Upper lobe of left lung (tissue), 4 donors: ENCODE measurements around the gene KIF13A.

Source experiments
- EP300 ChIP-seq, 4 donors: sonication (generic); formaldehyde crosslinking; IDR thresholded peaks; one replicate each; pipeline ENCODE4 v1.5.1; 2017; ENCODE audit warnings: antibody characterized with exemption in 4 of 4, control low read depth in 2 of 4
- POLR2A ChIP-seq, 4 donors: fragments of 450-650 bp; IDR thresholded peaks; one replicate each; pipeline ENCODE4 v1.5.1; 2016 to 2017; ENCODE audit warnings: antibody characterized with exemption in 4 of 4, mild to moderate bottlenecking in 2 of 4
- POLR2AphosphoS5 ChIP-seq, 2 donors: sonication (generic); formaldehyde crosslinking; IDR thresholded peaks; one replicate each; pipeline ENCODE4 v1.5.1; 2017; ENCODE audit warnings: antibody characterized with exemption in 2 of 2
- TF ChIP-seq, protein P1 (sequence below), 6 experiments: fragments of 450-650 bp in 4 of 6; fragments of 200-600 bp in 2 of 6; sonication (generic) in 2 of 6; IDR thresholded peaks; one replicate each; pipeline ENCODE4 v1.5.1; 2016 to 2019; ENCODE audit warnings: antibody characterized with exemption in 6 of 6

DNA sequence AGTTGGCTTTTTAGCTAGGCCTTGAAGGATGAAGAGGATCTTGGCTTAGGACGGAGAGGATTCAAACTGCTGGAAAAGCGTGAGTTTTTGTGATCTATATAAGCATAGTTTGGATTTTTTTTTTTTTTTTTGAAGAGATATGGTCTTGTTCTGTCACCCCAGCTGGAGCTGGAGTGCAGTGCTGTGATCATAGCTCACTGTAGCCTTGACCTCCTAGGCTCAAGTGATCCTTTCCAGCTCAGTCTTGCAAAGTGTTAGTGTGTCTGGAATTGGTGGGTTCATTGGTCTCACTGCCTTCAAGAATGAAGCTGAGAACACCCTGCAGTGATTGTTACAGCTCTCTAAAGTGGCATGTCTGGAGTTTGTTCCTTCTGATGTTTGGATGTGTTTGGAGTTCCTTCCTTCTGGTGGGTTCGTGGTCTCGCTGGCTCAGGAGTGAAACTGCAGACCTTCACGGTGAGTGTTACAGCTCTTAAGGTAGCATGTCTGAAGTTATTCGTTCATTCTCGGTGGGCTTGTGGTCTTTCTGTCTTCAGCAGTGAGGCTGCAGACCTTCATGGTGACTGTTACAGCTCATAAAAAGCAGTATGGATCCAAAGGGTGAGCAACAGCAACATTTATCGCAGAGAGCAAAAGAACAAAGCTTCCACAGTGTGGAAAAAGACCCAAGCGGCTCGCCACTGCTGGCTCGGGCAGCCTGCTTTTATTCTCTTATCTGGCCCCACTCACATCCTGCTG is 243.2 kb downstream of the KIF13A start:
- TF ChIP-seq, protein P1, sequence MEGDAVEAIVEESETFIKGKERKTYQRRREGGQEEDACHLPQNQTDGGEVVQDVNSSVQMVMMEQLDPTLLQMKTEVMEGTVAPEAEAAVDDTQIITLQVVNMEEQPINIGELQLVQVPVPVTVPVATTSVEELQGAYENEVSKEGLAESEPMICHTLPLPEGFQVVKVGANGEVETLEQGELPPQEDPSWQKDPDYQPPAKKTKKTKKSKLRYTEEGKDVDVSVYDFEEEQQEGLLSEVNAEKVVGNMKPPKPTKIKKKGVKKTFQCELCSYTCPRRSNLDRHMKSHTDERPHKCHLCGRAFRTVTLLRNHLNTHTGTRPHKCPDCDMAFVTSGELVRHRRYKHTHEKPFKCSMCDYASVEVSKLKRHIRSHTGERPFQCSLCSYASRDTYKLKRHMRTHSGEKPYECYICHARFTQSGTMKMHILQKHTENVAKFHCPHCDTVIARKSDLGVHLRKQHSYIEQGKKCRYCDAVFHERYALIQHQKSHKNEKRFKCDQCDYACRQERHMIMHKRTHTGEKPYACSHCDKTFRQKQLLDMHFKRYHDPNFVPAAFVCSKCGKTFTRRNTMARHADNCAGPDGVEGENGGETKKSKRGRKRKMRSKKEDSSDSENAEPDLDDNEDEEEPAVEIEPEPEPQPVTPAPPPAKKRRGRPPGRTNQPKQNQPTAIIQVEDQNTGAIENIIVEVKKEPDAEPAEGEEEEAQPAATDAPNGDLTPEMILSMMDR (IDR thresholded peaks at IDR 0.05): no peak
- TF ChIP-seq POLR2A (IDR thresholded peaks at IDR 0.05): no peak
- TF ChIP-seq EP300 (IDR thresholded peaks at IDR 0.05): no peak
- no peak for TF ChIP-seq POLR2AphosphoS5 (IDR thresholded peaks at IDR 0.05)
